HG03442 (cell line): ENCODE results near the gene PRLH.
"Not testable (repeated sequence)": the region's sequence is repeated elsewhere in the genome, so short reads cannot be mapped to it uniquely, and the experiment has no call there.

Experiments used
- ATAC-seq: cut with Tn5 transposase; IDR thresholded peaks from one replicate; pipeline ENCODE4 v1.9.1; 2021; ENCODE audit warnings: mild to moderate bottlenecking, moderate library complexity; ENCODE audit not compliant: unreplicated experiment

PRLH gene

GRCh38 chr2:237577956-237578870 lies 11.8 kb downstream of the PRLH start:
- ATAC-seq = no peak

- ATAC-seq = no peak
These were observed 15.0 kb downstream of the PRLH start for GRCh38 chr2:237581326-237581725.

GRCh38 chr2:237581751-237582746 lies 15.7 kb downstream of the PRLH start:
- no peak for ATAC-seq

GRCh38 chr2:237583385-237584295 lies 17.3 kb downstream of the PRLH start:
- no peak for ATAC-seq

GRCh38 chr2:237585590-237586221 lies 19.3 kb downstream of the PRLH start:
- no peak for ATAC-seq

- ATAC-seq = no peak
These were observed 21.8 kb downstream of the PRLH start for GRCh38 chr2:237588044-237588696.

GRCh38 chr2:237590272-237591140 lies 24.1 kb downstream of the PRLH start, which contains the start of gene RAB17:
Gene RAB17 (minus strand): TSS chr2:237590734. CDS start chr2:237586154, 4,580 bp downstream.
- no peak for ATAC-seq

- ATAC-seq = no peak
These were observed 24.9 kb downstream of the PRLH start for GRCh38 chr2:237591141-237591881.

GRCh38 chr2:237592425-237592980 lies 26.1 kb downstream of the PRLH start:
- ATAC-seq = no peak

- no peak for ATAC-seq
These were observed 26.7 kb downstream of the PRLH start for GRCh38 chr2:237593036-237593435.

GRCh38 chr2:237593596-237594320 lies 27.4 kb downstream of the PRLH start:
- no peak for ATAC-seq

GRCh38 chr2:237594514-237594871 lies 28.1 kb downstream of the PRLH start:
- ATAC-seq = no peak

GRCh38 chr2:237595829-237596519 lies 29.6 kb downstream of the PRLH start:
- not testable (repeated sequence) for ATAC-seq

GRCh38 chr2:237596520-237597195 lies 30.3 kb downstream of the PRLH start:
- no peak for ATAC-seq
